Activated CD4-positive, alpha-beta T cell treated with anti-CD3 and anti-CD28 coated beads for 24 hours (primary cell): Measurements from ENCODE around the gene SIDT2.

Experiments
- DNase-seq, 2 donors: peaks; one replicate each; pipeline ENCODE4 v3.0.0-alpha.2; 2020; ENCODE audit warnings: low read depth in 2 of 2

The SIDT2 gene

DNA sequence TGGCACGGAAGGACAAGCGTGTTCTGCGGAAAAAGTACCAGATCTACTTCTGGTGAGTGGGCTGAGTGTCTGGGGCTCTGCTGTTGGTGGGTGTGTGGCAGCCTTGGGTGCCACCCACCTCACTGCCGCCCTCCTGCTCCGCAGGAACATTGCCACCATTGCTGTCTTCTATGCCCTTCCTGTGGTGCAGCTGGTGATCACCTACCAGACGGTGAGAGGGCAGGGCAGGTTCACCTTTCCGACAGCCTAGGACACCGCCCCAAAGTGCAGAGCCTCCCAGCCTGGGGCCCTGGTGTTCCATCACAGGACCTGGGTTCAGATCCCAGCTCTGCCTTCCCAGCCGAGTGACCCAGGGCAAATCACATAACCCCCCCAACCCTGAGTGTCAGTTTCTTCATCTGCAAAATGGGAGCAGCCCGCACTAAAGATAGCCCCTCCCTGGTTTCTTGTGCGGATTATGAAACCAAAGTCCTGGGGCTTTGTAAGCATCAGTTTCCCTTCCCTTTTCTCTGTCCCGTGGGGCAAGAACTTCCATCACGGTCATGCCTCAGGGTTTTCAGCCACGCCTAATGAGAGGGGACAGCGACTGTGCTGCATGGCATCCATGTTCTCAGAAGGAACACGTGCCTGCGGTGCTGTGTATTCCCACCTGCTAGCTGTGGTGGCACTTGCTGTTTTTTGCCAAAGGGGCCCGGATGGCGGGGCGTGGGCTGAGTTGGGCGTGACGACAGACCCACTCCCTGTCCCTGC is 10.8 kb downstream of the SIDT2 start:
- DNase-seq, result no peak

DNA sequence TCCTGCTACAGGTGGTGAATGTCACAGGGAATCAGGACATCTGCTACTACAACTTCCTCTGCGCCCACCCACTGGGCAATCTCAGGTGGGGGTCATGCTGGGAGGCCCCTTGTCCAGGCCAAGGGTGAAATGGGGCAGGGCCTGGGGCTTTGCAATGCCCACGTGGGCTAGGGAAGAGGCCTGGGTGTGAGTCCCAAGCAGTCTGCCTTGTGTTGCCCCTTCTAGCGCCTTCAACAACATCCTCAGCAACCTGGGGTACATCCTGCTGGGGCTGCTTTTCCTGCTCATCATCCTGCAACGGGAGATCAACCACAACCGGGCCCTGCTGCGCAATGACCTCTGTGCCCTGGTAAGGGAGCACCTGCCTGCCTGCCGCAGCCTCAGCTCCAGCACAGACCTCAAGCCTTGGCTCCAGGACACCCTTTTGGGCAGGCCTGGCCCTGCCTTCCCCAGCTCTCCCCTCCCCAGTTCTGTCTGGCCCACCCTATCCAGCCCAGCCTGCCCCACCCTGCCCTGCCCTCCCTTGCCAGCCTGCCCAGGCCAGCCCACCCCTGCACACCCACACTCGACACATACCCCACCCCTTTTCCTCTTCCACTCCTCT is 11.5 kb downstream of the SIDT2 start:
- no peak for DNase-seq

DNA sequence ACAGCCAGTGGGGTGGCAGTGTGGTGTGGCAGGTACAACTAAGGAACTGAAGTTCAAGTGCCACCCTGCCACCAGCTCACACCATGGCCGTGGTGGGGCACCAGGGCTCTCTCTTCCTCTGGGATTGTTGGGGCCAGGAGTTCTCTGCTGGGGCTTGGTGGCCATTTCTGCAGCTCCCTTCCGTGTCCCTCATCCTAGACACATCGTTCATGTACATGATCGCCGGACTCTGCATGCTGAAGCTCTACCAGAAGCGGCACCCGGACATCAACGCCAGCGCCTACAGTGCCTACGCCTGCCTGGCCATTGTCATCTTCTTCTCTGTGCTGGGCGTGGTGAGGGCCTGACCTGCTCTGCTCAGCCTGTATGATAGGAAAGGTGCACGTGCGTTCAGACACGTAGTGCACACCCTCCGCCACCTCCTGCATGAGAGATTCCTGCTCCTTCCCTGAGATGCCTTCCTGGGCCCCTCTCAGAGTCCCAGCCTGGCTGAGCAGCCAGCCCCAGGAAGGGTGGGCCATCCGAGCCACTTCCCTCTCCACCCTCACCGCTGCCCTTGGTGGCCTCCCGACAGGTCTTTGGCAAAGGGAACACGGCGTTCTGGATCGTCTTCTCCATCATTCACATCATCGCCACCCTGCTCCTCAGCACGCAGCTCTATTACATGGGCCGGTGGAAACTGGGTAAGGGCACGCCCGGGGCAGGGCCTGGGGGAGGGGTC is 13.3 kb downstream of the SIDT2 start:
- DNase-seq, result no peak

DNA sequence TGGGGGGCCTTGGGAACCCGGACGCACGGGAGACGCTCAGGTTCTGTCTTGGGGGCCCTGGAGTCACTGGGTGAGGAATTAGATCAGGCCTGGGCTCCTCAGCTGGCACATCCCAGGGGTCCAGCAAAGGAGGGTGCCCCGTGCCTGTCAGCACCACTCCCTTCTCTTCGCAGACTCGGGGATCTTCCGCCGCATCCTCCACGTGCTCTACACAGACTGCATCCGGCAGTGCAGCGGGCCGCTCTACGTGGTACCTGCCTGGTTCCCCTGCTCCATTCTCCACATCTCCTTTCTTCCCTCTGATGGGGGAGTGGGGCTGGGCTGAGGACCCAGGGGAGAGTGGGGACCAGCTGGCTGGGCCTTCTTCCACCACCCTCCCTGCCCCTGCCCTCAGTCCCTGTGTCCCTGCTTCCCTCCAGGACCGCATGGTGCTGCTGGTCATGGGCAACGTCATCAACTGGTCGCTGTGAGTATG is 13.9 kb downstream of the SIDT2 start:
- no peak for DNase-seq

DNA sequence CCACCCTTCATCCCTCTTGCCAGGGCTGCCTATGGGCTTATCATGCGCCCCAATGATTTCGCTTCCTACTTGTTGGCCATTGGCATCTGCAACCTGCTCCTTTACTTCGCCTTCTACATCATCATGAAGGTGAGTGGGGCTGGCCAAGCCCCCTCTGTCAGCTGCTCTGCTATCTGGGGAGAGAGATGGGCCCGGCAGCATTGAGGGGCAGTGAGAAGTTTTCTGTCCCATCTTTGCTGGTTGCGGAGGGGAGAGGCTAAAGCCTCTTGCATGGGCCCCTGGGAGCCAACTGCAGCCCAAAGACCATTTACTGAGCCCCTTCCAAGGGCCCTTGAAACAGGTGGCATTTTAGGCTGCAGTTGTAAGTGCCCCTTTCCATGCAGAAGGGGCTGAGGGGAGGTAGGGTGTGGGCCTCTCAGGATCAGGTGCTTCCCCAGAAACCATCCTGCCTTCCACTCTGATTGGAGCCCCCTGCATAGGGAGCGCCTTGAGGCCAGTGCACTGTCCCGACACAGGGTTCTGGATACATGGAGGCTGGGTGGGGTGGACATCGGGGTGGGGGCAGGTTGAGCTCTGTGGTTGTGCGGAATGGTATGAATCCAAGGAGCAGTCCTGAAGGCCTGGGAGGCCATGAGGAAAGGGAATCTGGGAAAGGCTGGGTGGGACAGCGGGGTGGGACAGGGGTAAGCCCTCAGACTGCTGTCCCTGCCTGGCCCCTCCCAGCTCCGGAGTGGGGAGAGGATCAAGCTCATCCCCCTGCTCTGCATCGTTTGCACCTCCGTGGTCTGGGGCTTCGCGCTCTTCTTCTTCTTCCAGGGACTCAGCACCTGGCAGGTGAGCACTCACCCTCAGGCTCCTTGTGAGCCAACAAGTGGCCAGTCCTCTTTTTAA is 14.8 kb downstream of the SIDT2 start:
- no peak for DNase-seq

DNA sequence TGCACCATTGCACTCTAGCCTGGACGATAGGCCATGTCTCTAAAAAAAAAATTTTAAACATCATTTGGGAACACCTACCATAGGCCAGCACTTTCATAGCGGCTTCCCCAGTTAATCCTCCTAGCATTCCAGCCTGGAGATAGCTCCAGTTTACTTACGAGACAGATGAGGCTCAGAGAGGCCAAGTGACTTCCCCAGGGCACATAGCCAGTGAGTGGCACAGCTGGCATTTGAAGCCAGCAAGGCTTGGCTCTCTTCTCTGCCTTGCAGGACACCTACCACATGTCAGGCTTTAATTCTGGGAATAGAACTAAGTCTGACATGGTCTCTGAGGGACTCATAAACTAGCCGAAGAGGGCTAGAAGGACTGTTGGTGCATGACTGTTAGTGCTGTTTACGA is 15.7 kb downstream of the SIDT2 start:
- no peak for DNase-seq

DNA sequence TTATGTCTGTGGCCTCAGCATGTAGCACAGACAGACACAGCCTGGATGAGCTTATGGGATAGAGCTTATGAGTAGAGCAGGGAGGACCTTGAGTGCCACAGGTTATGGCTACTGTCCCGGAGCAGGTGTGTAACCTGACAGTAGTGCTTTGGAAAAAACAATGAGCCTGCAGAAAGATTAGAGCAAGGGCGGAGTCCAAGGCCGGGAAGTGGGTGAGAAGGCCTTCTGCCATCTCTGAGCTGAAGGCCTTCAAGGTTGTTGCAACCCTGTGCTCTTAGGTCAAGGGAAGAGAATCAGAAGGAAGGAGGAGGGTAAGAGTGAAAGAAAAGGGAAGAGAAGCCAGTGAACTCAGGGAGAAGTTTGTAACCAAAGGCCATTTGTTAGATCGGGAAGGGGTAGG is 16.7 kb downstream of the SIDT2 start:
- DNase-seq, result no peak

DNA sequence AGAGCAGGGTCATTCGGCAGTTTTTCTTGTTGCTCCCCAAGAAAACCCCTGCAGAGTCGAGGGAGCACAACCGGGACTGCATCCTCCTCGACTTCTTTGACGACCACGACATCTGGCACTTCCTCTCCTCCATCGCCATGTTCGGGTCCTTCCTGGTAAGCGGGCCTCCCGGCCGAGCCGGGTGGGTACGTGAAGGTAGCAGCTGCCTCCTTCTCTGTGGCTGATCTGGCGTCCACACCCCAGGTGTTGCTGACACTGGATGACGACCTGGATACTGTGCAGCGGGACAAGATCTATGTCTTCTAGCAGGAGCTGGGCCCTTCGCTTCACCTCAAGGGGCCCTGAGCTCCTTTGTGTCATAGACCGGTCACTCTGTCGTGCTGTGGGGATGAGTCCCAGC is 17.2 kb downstream of the SIDT2 start:
- no peak for DNase-seq

DNA sequence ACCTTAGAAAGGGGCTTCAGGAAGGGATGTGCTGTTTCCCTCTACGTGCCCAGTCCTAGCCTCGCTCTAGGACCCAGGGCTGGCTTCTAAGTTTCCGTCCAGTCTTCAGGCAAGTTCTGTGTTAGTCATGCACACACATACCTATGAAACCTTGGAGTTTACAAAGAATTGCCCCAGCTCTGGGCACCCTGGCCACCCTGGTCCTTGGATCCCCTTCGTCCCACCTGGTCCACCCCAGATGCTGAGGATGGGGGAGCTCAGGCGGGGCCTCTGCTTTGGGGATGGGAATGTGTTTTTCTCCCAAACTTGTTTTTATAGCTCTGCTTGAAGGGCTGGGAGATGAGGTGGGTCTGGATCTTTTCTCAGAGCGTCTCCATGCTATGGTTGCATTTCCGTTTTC is 18.5 kb downstream of the SIDT2 start:
- no peak for DNase-seq

DNA sequence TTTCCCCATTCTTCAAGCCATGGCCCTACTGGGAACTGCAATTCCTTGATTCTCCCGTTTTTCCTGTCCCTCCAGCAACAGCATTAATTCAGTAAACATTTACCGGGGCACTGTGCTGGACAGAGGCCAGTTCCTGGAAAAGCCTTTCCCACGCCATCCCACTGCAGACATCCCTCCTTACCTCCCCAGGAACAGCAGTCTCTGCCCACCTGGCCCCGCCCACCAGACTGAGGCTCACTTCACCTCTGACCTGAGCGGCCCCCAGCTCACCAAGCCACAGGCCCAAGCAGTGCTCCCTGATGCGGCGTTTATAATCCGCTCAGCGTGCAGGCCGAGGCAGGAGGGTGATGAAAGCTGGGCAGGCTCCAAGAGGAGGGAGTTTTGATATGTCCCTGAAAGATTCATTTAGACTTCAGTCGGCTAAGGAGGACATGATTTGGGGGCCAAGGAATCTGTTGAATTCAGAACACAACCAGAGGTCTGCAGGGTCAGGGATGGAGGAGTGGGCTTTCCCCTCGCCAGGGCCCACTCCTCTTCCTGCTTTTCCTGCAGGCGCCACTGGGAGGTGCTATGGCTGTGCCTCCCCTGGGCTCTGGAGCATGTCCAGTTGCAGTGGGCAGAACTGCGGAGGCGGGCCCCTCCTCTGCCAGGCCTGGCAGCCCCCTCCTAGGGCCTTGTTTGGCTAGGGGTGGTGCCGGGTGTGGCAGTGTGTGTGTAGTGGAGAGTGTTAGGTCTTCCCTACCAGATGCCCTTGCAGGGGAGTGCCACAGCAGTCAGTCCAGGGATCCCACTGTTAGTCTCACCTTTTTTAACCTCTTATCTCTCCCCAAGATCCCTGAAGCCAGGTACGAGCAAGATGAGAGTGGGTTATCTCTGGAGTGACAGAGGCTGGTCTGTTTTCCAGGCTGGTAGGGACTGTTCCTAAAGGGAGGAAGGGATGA is 19.2 kb downstream of the SIDT2 start:
- no peak for DNase-seq

DNA sequence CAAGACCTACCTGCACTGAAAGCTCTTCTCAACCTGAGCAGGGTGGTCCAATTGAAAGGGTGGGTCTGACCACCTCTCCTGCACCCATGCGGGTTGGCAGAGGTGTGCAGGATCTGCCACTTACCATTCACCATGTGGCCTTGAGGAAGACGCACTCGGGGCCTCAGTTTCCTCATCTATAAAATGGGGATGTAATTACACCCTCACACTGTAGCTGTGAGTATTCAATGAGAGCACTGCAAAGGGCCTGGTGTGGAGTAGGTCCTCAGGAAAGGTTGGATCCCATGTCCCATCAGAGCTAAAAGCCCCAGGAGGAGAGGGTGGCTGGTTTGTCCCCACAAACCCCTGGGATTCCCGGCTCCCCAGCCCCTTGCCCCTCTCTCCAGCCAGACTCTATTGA is 20.1 kb downstream of the SIDT2 start:
- DNase-seq, result no peak

DNA sequence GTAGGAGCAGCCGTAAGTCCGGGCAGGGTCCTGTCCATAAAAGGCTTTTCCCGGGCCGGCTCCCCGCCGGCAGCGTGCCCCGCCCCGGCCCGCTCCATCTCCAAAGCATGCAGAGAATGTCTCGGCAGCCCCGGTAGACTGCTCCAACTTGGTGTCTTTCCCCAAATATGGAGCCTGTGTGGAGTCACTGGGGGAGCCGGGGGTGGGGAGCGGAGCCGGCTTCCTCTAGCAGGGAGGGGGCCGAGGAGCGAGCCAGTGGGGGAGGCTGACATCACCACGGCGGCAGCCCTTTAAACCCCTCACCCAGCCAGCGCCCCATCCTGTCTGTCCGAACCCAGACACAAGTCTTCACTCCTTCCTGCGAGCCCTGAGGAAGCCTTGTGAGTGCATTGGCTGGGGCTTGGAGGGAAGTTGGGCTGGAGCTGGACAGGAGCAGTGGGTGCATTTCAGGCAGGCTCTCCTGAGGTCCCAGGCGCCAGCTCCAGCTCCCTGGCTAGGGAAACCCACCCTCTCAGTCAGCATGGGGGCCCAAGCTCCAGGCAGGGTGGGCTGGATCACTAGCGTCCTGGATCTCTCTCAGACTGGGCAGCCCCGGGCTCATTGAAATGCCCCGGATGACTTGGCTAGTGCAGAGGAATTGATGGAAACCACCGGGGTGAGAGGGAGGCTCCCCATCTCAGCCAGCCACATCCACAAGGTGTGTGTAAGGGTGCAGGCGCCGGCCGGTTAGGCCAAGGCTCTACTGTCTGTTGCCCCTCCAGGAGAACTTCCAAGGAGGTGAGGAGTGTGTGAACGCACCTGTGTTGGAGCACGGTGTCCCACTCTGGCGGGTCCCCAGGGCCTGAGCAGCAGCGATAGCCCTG is 20.7 kb downstream of the SIDT2 start, which contains the start of gene TAGLN:
Gene TAGLN, plus strand, starts transcription at position 318 of the 863 bp plus-strand sequence. CDS start 3,644 bp downstream, outside the sequence.
- DNase-seq, result no peak

DNA sequence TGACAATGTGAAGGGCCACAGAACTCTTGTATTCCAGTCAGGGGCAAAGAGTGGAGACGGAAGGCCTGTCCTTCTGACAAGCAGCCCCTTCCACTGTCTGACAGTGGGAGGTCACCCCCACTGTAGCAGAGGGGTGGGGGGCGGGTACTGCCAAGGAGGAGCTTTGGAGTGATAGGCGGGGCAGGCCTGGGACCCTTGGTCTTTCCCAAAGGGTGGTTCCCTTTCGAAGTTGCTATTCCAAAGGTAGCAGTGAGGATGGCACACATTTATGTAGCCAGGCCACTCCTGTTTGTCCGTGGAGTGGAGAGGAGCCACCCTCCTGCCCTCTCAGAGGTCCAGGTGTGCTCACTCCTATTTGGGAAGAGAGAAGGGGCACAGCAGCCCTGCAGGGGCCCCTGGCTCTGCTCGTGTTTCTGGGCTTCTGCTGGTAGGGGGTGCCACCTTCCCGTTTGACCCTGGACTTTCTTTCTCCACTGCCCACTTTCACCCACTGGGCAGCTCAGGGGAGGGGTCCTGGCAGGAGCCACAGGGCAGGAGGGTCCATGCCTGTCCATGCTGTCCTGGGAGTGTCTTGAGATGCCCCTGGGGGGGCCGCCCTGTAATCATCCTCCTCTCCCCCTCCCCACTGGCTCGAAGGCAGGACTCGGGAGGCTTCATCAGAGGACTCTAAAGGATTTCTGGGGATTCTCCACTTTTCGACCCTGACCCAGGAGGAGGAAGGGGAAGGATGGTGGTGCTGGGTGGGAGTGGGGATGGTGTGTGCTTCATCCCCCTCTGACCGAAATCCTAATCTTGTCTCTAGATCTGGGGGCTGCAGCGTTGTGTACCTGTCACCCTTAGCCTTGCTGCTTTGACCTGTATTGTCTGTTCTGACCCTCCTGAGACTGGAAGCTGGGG is 21.6 kb downstream of the SIDT2 start:
- no peak for DNase-seq

DNA sequence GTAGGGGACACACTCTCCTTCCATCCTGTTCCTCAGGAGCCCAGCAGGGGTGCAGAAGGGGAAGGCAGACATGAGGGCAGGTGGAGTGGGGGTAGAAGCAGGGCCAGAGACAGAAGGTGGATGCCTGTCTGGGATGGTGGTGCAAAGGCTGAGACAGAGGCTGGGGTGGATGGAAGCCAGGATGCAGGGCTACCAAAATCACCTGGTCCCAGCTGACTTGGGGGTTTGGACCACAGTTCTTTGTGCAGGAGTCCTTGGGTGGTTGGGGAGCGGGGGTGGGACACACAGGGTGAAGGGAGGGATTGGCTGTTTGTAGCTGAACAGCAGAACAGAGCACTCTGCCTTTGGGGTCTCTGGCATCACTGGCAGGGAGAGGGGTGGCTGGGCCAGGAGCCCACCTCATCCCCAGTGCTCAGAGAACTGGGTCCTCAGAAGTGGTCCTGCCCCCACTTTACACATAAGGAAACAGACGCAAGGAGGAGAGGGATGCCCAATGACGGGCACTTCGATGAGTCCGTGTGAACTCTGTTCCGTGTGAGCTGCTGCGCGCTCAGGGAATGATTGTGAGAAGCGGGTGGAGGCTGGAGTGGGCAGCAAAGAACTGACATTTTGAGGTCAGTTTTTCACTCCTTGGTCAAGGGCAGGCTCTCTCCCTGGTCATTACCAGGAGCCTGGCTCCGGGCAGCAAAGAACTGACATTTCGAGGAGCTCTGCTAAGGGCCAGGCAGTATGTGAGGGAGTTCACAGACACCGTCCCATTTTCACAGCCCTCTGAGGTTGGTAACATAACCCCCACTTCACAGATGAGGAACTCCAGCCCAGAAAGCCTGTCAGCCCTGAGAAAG is 22.5 kb downstream of the SIDT2 start:
- DNase-seq, result no peak

DNA sequence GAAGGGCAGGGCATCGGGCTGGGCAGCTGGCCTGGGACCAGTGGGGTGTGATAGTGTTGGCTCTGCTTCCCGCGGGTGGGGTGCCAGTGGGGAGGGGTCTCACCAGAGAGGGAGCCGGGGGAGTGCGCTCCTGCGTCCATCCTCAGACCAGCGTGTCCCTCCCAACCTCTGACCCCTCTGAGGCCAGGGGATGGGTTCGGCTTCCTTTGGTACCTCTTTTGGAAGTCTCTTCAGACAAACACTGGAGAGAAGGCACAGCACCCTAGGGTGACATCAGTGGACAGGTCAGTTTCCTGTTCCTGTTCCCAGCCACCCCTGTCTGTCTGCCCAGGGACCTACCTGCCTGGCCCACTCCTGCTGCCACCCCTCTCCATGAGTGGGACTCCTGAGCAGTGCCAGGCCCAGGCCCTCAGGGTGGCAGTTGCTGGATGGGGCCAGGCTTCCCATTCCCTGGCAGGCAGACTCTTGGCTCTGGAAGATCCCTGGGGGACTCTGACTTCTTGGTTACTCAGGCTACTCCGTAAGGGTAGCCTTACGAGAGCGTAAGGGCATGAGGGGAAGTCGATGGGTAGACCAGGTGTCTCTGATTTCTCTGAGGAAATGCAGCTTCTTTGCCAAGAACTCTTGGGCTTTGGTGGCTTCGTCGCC is 23.2 kb downstream of the SIDT2 start:
- no peak for DNase-seq

DNA sequence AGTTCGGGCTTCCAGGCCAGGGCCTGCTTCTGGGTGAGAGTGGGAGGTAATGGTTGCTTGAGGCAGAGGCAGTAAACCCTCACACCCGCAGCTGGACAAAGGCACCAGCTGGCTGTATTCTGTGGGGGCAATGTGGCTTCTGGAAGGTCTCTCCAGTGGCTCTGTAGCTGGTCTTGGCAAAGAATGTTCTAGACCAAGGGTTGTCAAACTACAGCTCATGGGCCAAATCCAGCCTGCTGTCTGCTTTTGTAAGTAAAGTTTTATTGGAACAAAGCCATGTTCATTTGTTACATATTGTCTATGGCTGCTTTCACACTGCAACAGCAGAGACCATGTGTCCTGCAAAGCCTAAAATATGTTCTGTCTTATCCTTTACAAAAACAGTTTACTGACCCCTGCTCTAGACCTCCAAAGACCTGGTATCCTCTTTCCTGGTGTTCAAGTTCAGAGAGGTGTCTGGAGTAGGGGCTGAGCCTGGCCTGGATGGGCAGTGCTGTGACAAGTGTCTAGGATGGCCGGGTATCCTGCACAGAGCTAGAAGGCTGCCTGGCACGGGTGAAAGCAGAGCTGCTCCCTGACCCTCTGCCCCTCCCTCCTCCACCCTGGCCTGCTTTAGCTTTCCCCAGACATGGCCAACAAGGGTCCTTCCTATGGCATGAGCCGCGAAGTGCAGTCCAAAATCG is 24.0 kb downstream of the SIDT2 start:
- DNase-seq, result no peak

DNA sequence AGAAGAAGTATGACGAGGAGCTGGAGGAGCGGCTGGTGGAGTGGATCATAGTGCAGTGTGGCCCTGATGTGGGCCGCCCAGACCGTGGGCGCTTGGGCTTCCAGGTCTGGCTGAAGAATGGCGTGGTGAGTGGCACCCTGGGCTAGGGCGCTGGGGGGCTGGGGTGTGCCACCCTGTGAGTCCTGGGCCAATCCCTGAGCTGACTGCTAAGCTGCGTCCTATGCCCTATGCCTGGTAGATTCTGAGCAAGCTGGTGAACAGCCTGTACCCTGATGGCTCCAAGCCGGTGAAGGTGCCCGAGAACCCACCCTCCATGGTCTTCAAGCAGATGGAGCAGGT is 24.5 kb downstream of the SIDT2 start:
- DNase-seq, result no peak
